HG02840 (cell line): Measurements from ENCODE around the gene CALML6.

Experiments
- ATAC-seq: cut with Tn5 transposase; IDR thresholded peaks from one replicate; pipeline ENCODE4 v1.9.1; 2021; ENCODE audit warnings: mild to moderate bottlenecking, moderate library complexity, moderate number of reproducible peaks; ENCODE audit not compliant: unreplicated experiment, low FRiP score

Gene CALML6

DNA sequence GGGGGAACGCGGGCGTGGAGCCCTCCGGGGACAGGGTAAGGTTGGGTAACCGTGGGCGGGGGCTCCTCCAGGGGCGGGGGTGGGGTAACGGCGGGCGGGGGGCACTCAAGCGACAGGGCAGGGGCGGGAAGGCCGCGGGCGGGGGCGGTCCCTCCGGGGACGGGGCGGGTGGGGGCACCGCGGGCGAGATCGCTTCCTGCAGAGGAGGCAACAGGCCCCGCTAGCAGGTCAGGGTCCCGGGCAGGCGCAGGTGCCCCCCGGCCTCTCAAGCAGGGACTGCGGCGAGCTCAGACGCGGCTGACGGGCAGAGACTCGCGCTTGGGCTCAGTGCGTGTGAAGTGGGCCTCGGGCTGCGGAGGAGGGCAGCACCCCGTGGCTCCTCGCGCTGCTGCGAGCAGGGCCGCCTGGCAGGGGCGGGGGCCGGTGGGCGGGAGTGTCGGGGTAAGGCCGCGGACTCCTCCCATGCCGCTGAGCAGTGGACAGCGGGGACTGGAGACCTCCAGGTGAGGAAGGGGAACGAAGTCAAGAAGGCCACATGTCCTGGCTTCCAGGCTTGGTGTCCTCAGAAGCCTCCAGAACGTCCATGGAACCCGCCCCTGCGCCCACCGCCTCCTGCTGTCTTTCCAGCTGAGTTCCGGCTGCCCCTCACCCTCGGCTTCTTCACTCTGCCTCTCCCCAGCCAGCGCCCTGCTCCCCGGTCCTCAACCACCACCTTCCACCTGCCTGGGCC, 23.5 kb upstream of the CALML6 start:
- ATAC-seq, result no peak

DNA sequence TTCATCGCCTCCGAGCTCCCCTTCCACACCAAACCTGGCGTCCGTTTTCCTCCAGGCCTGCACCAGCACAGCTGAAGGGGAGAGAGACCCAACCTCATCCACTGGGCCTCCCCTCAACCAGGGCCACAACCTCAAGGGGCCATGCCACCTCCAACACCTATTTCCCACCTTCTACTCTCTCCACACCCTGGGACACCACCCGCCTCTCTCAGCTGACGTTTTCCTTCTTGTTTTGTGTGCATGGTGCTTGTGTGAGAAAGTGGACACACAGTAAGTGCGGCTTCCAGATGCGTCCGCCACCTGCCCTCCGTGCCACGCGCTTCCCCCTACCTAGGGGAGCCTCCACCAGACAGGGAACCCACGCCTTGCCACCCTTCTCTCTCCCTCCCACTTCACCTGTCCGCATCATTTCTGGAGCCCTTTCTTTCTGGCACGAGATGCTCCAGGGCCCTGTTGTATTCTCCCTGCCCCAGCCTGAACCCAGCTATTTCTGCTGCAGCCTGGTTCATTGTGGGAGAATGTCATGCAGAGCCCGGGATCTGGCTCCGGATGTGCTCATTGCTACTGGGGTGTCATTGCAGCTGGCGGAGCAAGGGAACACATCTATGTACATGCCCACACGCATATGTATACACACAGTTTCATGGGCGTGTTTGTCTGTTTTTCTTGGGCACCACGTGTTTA, 22.8 kb upstream of the CALML6 start:
- ATAC-seq, result no peak

DNA sequence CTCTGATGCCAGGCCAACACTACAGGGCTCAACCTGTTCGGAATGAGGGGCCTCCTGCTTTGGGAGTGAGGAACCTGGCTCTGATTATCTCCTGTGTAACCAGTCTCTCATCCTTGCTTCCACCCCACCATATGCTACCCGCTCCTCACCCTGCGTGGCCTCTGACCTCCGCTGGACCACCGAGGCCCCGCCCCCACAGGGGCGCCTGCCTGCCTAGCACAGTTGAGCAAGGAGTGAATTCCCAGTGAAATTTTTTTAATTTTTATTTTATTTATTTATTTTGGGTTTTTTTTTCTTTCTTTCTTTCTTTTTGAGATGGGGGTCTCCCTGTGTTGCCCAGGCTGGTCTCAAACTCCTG, 22.3 kb upstream of the CALML6 start:
- no peak for ATAC-seq

DNA sequence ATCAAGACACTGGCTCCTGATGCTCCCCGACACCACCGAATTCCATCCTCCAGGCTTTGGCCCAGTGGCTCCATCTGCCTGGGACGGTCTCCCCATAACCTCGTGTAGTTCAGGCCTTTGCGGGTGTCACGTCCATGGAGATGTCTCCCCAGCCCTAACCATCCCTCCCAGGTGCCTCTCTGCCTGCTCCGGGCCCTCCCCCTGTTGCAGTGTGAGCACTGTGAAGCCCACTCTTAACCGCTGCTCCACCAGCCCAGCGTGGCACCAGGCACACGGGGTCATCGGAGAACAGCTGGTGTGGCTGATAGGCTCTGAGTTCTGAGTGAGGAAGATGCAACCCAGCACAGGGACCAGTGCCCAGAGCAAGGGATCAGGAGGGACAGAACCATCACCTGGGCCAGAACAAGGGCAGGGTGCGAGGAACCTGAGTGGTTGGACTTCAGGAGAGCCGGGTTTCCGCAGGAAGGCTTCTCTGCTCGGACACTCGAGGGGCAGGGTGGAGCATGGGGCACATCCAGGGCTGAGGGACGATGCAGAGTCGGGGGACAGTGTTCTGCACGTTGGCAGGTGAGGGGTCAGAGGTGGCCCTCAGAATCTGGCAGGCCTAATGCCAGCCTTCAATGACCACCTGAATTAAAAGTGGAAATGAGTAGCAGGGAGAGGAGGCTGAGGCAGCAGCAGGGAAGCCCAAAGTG, 21.6 kb upstream of the CALML6 start:
- no peak for ATAC-seq

DNA sequence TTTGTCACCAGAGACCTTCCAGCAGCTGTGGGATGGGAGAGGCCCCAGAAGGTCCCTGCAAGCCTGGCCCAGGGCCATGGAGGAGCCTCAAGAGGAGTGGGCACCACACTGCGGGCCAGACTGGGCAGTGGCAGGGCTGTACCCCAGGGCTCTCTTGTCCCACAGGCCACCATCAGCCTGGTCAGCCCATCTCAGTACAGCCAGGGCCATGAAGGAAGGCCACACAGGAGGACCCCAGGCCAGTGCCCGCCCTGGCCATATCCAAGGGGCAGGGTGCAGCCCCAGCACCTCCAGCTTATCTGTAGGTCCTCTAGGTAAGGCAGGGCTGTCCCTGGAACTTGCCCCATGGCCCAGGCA, 21.1 kb upstream of the CALML6 start:
- no peak for ATAC-seq

DNA sequence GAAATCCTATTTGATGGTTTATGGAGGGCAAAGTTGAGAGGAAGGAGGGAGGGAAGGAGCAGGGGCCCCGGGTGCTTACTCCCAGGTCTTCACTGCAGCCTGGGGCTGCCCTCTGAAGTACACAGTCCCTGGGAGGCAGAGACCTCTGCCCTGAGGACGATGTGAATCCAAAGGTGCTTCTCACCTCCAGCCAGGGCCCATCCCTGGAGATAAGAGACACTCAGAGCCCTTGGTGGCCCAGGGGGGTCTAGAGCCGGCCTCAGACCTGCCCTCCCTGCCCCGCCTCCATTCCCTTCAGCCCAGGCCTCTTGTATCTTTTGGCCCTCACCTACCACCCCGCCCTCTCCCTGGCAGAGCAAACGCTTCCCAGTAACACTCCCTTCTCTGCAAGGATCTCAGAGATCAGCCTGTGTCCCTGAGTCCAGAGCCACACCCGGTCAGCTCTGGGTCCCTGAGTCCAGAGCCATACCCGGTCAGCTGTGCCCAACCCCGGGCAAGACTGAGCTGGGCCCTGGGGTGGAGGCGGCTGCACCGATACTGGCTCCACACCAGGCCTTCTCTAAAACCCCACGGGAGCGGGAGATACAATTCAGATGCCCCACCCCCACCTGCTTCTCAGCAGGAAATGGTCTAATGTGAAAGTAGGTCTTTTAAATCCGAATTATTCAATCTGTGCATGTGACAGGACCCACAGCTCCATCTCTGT, 20.6 kb upstream of the CALML6 start:
- ATAC-seq, result no peak

DNA sequence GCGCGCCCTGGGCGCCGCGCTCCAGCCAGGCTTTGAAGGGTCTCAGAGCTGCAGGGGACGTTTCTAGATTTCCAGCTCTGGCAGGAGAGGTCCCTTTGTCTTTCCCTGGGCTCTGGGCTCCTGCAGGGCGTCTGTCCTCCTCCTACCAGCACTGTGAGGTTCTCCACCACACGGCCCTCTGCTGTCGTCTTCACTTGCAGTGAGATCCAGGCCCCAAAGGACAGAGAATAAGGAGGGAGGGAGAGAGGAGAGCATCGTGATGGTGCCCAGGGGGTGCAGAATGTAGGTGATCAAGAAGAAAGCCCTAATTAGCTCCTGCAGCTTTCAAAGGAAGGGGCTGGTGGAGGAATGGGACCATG, 20.0 kb upstream of the CALML6 start:
- no peak for ATAC-seq

DNA sequence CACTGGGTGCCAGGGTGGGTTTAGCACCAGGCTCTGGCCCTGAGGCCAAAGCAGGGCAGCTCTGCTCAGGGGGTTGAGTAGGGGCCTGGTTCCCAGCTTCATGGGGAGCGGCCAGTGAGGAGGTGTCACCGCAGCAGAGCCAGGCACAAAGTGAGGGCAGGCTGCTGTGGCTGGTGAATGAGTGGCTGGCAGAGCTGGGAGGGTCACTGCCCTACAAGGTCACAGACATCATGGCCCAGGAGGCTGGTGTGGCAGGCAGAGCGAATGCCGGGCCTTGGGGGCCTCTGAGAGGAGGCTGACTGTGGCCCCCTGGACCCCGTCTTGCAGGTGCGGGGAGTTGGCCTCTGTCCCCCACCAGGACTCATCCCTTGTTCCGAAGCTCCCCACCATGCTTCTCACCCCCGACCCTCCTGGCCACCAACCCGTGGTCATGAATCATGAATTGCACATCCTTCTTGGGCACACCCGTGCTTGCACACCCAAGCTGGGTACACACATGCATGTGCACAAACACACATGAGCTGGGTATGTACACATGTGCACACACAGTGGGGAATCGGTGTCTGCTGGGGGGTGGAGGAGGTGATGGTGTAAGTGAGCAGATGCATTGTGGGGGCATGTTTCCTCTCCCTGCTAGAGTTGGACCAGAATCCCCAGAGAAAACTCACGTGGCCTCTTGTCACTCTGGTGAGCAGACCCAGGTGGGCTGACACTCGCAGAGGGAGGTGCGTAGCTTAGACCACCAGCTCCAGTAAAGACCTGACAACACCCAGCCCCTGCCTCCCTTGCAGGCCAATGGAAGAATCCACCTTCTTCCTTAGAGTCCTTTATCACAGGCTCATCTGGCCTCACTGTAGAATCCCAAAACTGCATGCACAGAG, 19.4 kb upstream of the CALML6 start:
- ATAC-seq, result no peak

DNA sequence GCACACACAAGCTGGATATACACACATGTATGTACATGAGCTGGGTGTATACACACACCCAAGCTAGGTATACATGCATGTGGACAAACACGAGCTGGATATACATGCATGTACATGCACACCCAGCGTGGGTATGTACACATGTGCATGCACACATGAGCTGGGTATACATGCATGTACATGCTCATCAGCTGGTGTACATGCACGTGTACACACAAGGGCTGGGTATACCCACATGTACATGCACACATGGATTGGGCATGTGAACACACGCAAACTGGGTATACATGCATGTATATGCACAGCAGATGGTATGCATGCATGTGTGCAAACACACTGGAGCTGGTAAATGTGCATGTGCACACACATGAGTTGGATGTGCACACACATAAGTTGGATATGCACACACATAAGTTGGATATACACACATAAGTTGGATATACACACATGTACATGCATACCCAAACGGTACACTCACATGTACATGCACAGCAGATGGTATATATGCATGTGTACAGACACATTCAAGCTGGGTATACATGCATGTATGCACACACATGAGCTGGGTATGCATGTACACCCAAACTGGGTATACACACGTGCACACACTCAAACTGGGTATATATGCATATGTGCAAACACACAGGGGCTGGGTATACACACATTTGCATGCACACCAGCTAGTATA, 16.7 kb upstream of the CALML6 start:
- no peak for ATAC-seq

DNA sequence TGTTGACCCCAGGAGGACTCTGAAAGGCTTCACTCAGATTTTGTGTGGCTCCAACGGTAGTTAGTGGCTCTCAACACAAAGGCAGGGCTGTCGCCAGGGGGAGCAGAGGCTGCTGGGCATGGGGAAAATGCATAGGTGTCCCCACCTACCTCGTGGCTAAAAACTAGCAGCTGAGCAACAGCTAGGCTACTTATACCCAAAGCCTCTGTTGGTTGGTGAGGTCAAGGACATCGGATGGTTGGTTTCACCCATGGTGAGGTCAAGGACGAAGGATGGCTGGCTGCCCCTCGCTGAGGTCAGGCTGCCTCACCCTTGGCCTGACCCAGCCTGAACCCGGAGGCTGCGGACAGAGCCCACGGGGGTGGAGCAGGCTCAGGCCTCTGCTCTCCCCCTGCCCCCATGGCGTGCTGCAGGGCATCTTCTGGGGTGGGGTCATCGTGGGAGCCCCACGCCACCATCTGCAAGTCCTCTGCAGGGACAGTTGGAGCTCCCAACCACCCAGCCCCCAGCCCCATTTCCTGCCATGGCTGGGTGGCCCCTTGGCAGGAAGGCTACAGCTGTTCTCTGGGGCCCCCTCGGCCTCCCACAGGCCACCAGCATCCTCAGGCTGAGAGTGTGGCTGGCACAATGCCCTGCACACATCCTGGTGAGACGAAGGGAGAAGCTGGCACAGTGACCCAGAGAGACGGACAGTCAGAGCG, 15.6 kb upstream of the CALML6 start:
- ATAC-seq, result no peak

DNA sequence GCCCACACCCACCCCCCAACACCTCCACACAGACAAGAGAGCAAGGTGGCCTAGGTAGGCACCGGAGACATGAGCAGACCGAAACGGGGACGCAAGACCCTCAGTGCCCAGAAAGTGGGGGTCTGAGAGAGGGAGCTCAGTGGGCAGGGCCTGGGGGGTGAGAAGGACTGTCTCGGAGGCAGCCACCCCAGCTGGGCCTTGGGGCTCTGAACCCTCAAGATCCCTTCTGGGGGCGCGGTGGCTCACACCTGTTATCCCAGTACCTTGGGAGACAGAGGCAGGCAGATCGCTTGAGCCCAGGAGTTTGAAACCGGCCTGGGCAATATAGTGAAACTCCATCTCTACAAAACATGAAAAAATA, 15.1 kb upstream of the CALML6 start:
- ATAC-seq, result no peak

DNA sequence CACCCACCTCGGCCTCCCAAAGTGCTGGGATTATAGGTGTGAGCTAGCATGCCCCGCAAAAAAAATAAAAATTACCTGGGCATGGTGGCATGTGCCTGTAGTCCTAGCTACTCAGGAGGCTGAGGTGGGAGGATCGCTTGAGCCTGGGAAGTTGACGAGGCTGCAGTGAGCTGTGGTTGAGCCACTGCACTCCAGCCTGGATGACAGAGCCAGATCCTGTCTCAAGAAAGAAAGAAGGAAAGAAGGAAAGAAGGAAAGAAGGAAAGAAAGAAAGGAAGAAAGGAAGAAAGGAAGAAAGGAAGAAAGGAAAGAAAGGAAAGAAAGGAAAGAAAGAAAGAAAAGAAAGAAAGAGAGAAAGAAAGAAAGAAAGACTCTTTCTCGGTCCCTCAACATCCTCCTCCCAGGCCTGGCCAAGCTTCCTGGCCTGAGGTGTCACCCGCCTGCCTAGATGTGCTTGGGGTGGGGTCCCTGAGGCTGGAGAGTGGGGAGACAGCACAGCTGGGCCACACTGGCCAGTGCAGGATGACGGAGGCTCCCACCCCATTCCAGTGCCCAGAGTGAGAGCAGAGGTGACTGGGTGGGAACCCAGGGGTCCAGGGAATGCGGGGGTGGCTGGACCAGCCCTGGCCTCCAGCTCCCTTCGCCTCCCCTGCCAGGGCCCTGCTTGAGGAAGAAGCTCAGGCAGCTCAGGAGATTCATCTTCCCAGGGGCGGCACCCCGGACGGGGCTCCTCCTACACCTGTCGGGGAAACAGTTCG, 14.0 kb upstream of the CALML6 start:
- no peak for ATAC-seq

DNA sequence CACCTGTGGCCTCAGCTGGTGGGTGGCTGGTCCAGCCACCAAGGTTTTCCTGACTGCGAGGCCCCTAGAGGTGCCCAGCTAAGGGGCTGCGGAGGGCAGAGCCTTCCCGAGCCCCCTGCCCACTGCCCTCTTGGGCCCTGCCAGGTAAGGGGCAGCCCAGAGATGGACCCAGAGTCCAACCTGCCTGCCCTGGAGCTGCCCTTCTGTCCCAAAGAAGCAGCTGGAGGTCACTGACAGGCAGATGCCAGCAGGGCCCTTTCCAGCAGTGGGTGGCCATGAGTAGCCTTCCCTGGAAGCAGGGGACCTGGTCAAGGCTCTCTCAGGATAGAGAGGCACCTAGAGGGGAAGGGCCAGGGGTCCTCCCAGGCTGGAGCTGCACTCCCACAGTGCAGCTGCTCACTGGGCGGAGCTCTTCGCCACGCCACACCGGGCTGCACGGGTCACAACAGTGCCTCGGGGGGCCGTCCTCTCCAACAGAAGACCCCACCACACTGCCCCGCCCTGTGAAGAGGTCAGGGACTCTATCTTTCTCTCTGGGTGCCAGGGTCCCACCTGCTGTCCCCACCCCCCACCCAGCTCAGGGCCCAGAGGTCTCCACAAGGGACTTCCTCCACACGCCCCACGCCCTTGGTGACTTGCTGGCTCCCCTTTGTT, 13.3 kb upstream of the CALML6 start:
- no peak for ATAC-seq

DNA sequence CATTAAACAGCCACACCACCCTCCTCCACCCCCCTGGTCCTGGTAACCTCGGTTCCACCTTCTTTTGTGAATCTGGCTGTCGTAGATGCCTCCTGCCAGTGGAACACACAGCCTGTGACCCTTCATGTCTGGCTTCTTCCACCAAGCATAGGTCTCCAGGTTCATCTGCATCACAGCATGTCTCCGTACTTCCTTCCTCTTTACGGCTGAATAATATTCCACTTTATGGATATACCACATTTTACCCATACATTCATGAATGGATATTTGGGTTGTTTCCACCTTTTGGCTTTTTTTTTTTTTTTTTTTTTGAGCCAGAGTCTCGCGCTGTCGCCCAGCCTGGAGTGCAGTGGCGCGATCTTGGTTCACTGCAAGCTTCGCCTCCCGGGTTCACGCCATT, 11.8 kb upstream of the CALML6 start:
- no peak for ATAC-seq

DNA sequence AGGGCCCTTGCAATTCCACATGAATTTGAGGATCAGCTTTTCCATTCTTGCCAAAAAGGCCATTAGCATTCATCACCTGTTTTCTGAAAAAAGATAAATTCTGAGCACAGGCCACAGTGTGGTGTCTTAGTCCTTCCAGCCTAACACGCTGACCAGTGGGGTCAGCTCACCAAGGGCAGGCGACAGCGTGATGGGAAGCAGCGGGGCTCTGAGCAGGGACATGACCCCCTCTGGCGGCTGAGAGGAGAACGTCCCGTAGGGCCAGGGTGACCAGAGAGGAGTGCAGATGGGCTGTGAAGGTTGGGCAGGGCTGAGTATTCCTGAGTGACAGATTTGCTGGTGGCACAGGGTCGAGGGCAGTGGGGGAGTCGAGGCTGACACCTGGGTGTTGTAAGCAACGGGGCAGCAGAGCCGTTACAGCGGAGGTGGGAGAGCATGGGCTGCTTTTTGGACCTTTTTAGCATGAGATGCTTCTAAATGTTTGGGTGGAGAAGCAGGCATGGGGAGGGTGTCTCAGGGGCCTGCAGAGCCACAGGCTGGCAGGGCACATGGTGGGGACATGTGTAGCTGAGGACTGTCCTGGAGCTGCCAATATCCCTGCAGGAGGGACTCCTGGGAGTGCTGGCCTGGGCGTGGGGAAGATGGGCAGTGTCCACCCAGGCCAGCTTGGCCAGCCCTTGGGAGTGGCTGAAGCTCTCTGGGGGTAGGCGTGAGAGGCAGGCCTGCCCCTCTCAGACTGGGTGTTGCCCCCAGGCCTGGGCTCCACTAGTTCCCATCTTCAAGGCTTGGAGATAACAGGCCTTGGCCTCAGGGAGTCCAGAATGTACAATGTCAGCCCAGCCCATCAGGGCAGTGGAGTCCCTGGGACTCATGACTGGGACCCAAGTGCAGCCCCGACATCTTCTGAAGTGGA, 8.6 kb upstream of the CALML6 start:
- ATAC-seq, result no peak

DNA sequence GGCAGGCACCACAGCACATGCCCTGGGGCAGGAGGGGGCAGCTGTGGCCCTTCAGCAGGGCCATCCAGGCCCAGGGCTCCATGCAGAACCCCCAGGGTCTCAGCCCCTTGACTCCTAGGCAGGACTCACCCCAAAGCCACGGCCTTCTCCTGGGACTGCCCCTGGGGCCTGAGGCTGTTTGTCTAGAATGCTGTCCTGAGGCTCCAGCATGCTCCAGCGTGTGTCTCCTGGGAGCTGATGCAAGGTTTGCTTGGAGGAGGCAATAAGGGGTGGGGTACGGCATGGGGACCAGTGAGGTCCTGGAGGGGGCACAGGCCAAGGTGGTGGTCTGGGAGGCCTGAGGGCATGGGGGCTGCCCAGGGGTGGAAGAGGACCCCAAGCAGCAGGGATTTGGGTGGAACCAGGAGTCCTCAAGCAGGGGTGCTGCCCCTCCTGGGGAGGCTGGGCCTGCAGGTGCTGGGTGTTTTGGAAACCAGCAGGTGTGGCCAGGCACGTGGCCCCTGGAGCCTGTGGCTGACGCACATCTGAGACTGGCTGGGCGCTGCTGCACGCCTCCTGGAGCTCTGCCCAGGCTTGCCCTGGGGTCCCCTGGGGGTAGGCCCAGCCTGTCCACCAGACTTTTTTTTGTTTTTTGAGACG, 7.8 kb upstream of the CALML6 start:
- ATAC-seq, result no peak

DNA sequence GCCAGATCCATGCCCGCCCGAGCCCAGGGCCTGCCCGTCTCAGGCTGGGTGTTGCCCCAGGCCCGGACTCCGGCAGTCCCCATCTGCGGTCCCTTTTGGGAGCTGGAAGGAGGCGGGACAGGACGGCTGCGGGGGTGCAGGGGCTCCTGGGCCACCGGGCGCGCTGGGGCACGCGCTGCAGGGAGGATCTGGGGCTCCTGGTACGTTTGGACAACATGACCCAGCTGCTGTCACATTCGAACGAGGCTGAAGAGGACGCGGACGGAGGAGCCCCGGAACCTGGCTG, 6.6 kb upstream of the CALML6 start:
- no peak for ATAC-seq
